Measurements from ENCODE around the gene RPS14.

DNA sequence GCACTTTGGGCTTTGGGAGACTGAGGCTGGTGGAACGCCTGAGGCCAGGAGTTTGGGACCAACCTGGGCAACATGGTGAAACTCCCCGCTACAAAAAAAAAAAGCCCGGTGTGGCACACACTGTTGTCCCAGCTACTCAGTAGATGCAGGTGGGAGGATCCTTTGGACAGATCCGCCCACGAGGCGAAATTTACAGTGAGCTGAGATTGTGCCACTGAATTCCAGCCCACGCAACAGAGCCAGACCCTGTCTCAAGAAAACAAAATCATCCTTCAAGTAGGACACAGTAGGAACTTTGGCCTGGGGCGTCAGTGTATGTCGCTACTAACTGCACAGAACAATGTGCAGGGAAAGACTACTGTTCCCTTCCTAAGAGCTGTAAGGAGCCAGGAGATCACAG is 4.8 kb downstream of the RPS14 start:
- TF ChIP-seq, protein P1, sequence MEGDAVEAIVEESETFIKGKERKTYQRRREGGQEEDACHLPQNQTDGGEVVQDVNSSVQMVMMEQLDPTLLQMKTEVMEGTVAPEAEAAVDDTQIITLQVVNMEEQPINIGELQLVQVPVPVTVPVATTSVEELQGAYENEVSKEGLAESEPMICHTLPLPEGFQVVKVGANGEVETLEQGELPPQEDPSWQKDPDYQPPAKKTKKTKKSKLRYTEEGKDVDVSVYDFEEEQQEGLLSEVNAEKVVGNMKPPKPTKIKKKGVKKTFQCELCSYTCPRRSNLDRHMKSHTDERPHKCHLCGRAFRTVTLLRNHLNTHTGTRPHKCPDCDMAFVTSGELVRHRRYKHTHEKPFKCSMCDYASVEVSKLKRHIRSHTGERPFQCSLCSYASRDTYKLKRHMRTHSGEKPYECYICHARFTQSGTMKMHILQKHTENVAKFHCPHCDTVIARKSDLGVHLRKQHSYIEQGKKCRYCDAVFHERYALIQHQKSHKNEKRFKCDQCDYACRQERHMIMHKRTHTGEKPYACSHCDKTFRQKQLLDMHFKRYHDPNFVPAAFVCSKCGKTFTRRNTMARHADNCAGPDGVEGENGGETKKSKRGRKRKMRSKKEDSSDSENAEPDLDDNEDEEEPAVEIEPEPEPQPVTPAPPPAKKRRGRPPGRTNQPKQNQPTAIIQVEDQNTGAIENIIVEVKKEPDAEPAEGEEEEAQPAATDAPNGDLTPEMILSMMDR (IDR thresholded peaks at IDR 0.05; ENCODE audit: low read depth, low read length), result no peak
- TF ChIP-seq POLR2A (IDR thresholded peaks at IDR 0.05; ENCODE audit: extremely low read depth, insufficient read length), result no peak

Measured in NB4 (cell line).